HG02571 (cell line): Measurements from ENCODE around the gene CYP3A7.
A peak's percentile ranks its signal among the peaks of the same experiment; 100 is the strongest.
"Not testable (repeated sequence)": the region's sequence is repeated elsewhere in the genome, so short reads cannot be mapped to it uniquely, and the experiment has no call there.

Experiments
- ATAC-seq: cut with Tn5 transposase; IDR thresholded peaks from one replicate; pipeline ENCODE4 v1.9.1; 2021; ENCODE audit warnings: mild to moderate bottlenecking, moderate library complexity; ENCODE audit not compliant: unreplicated experiment

CYP3A7 gene

GRCh38 chr7:99734987-99735386 is at the start of gene CYP3A7:
CYP3A7 (minus strand) TSS chr7:99735196; CDS start chr7:99735093, 103 bp downstream.
- no peak for ATAC-seq

- ATAC-seq: no peak
Measured at GRCh38 chr7:99784007-99784406, 49.0 kb upstream of the CYP3A7 start, which contains the start of gene CYP3A4. CYP3A4 (minus strand) TSS chr7:99784184; CDS start chr7:99784081, 103 bp downstream.

- ATAC-seq: no peak
Measured at GRCh38 chr7:99782012-99782953, 47.3 kb upstream of the CYP3A7 start.

- no peak for ATAC-seq
Measured at GRCh38 chr7:99780588-99780987, 45.6 kb upstream of the CYP3A7 start.

GRCh38 chr7:99779949-99780348 is 45.0 kb upstream of the CYP3A7 start:
- ATAC-seq: no peak

GRCh38 chr7:99778880-99779279 is 43.9 kb upstream of the CYP3A7 start:
- ATAC-seq: no peak

GRCh38 chr7:99773395-99773794 is 38.4 kb upstream of the CYP3A7 start:
- ATAC-seq: not testable (repeated sequence)

GRCh38 chr7:99772565-99772964 is 37.6 kb upstream of the CYP3A7 start:
- ATAC-seq: no peak

GRCh38 chr7:99769494-99769893 is 34.5 kb upstream of the CYP3A7 start:
- not testable (repeated sequence) for ATAC-seq

- ATAC-seq: no peak
Measured at GRCh38 chr7:99768471-99768870, 33.5 kb upstream of the CYP3A7 start.

GRCh38 chr7:99767662-99768061 is 32.7 kb upstream of the CYP3A7 start:
- ATAC-seq: peak; percentile 79

- ATAC-seq: no peak
Measured at GRCh38 chr7:99766484-99767099, 31.6 kb upstream of the CYP3A7 start.

GRCh38 chr7:99764478-99764877 is 29.5 kb upstream of the CYP3A7 start:
- no peak for ATAC-seq

GRCh38 chr7:99762680-99763327 is 27.8 kb upstream of the CYP3A7 start:
- no peak for ATAC-seq

GRCh38 chr7:99755085-99755484 is 20.1 kb upstream of the CYP3A7 start:
- no peak for ATAC-seq

GRCh38 chr7:99752356-99752755 is 17.4 kb upstream of the CYP3A7 start:
- no peak for ATAC-seq

- not testable (repeated sequence) for ATAC-seq
Measured at GRCh38 chr7:99751322-99752052, 16.5 kb upstream of the CYP3A7 start.

- ATAC-seq: no peak
Measured at GRCh38 chr7:99748846-99749579, 14.0 kb upstream of the CYP3A7 start.

- ATAC-seq: not testable (repeated sequence)
Measured at GRCh38 chr7:99746915-99747314, 11.9 kb upstream of the CYP3A7 start.

GRCh38 chr7:99745395-99745794 is 10.4 kb upstream of the CYP3A7 start:
- ATAC-seq: not testable (repeated sequence)
